Measurements from ENCODE around the gene TEX11. TPM values are rescaled to one million over a fixed set of nuclear protein-coding genes. Genes with fewer than 3 reads are reported as not detected.
"Not testable (repeated sequence)": the region's sequence is repeated elsewhere in the genome, so short reads cannot be mapped to it uniquely, and the experiment has no call there.

TEX11 gene
- polyA plus RNA-seq, 1 donor (not counting 4 experiments of a cell fraction or from before 2014, with no cell fraction given) = not detected

DNA sequence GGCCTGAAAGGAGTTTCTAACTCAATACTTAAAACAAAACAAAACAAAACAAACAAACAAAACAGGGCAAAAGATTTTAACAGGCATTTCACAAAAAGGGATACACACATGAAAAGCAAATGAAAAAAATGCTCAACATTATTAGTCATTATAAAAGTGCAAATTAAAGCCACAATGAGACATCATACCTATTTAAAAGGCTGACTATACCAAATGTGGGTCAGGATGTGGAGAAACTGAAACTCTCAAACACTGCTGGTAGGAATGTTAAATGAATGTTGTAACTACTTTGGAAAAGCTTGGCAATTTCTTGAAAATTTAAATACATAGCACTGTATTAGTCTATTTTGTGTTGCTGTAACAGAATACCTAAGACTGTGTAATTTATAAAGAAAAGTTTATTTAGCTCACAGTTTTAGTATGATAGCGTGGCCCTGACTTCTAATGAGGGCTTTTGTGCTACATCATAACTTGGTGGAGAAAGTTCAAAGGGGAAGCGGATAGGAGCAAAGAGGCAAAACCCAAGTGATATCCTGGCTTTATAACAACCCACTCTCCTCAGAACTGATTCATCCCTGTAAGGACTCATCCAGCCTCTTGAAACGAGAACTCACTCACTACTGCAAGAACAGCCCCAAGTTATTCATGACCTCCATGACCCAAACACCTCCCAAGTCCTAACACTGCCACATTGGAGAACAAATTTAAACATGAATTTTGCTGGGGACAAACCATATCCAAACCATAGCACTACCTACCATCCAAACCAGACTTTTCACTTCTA, 214.0 kb downstream of the TEX11 start:
- H2AFZ ChIP-seq (ENCODE audit: control insufficient read depth, low read length) = no peak overlapping the region
- no peak overlapping the region for H3K4me2 ChIP-seq (ENCODE audit: control insufficient read depth, extremely low read depth, insufficient read depth, low read depth, low read length)
- H3K27me3 ChIP-seq (ENCODE audit: control insufficient read depth, extremely low read depth, insufficient read depth, low read length) = no peaks in the 10 kb centered on the region
- no peaks in the 10 kb centered on the region for H4K20me1 ChIP-seq (ENCODE audit: control insufficient read depth, extremely low read depth, insufficient read depth, low read length)
- dilution Hi-C loops (cut with MboI; ENCODE audit: extremely low pct_ligation_motif_present, low sequenced_read_pairs) = no loop called here
- DNase-seq (ENCODE audit: low read depth, low spot score) (no peak), FAIRE-seq (no peak)
- H3K9me3 ChIP-seq (ENCODE audit: control insufficient read depth, low read depth, low read length) = no peaks in the 10 kb centered on the region
- H3K36me3 ChIP-seq (ENCODE audit: control insufficient read depth in 2 of 2, extremely low read depth in 1 of 2, insufficient read depth in 2 of 2, low read length in 2 of 2) = no peaks in the 10 kb centered on the region
- no peak overlapping the region for H3K4me3 ChIP-seq (ENCODE audit: control insufficient read depth in 2 of 3, extremely low read depth in 1 of 3, insufficient read depth in 2 of 3, low read depth in 1 of 3, low read length in 3 of 3)
- TF ChIP-seq EZH2 (IDR thresholded peaks at IDR 0.05; ENCODE audit: low read length) = no peak
- TF ChIP-seq, protein P1, sequence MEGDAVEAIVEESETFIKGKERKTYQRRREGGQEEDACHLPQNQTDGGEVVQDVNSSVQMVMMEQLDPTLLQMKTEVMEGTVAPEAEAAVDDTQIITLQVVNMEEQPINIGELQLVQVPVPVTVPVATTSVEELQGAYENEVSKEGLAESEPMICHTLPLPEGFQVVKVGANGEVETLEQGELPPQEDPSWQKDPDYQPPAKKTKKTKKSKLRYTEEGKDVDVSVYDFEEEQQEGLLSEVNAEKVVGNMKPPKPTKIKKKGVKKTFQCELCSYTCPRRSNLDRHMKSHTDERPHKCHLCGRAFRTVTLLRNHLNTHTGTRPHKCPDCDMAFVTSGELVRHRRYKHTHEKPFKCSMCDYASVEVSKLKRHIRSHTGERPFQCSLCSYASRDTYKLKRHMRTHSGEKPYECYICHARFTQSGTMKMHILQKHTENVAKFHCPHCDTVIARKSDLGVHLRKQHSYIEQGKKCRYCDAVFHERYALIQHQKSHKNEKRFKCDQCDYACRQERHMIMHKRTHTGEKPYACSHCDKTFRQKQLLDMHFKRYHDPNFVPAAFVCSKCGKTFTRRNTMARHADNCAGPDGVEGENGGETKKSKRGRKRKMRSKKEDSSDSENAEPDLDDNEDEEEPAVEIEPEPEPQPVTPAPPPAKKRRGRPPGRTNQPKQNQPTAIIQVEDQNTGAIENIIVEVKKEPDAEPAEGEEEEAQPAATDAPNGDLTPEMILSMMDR (optimal IDR thresholded peaks at IDR 0.05 in 1 of 3, IDR thresholded peaks at IDR 0.05 in 1 of 3, conservative IDR thresholded peaks at IDR 0.05 in 1 of 3; ENCODE audit: extremely low read depth in 1 of 3, insufficient read depth in 2 of 3, low read length in 3 of 3) = no peak
- no peaks in the 10 kb centered on the region for H3K4me1 ChIP-seq (ENCODE audit: control insufficient read depth, extremely low read depth, insufficient read depth, low read length)
- H3K9me1 ChIP-seq (ENCODE audit: control insufficient read depth, extremely low read depth, insufficient read depth, low read length) = no peaks in the 10 kb centered on the region
- H3K9ac ChIP-seq (ENCODE audit: control insufficient read depth, extremely low read depth, insufficient read depth, low read length) = no peak overlapping the region
- H3K27ac ChIP-seq (ENCODE audit: control insufficient read depth, insufficient read depth, low read length) = no peak overlapping the region
- no peaks in the 10 kb centered on the region for H3K79me2 ChIP-seq (ENCODE audit: control insufficient read depth, insufficient read depth, low read length)

DNA sequence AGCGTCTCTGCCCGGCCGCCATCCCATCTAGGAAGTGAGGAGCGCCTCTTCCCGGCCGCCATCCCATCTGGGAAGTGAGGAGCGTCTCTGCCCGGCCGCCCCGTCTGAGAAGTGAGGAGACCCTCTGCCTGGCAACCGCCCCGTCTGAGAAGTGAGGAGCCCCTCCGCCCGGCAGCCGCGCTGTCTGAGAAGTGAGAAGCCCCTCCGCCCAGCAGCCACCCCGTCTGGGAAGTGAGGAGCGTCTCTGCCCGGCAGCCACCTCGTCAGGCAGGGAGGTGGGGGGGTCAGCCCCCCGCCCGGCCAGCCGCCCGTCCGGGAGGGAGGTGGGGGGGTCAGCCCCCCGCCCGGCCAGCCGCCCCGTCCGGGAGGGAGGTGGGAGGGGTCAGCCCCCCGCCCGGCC, 229.1 kb downstream of the TEX11 start:
- not testable (repeated sequence) for DNase-seq (ENCODE audit: low read depth, low spot score); H3K9me3 ChIP-seq (ENCODE audit: control insufficient read depth, low read depth, low read length)

DNA sequence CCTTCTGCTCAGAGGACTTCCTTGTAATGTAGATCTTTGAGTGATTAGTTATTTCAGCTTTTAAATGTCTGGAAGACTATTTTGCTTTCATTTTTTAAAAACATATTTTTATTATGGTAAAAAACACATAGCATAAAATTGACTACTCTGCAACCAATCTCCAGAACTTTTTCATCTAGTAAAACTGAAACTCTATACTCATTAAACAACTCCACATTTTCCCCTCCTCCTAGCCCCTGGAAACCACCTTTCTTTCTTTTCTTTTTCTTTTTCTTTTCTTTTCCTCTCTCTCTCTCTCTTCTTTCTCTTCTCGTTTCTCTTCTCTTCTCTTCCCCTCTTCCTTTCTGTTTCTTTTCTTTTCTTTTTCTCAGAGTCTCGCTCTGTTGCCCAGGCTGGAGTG, 233.2 kb downstream of the TEX11 start:
- FAIRE-seq = no peak
- Histone ChIP-seq H3K79me2 (ENCODE audit: control insufficient read depth, insufficient read depth, low read length) (no peaks in the 10 kb centered on the region), H3K9ac (ENCODE audit: control insufficient read depth, extremely low read depth, insufficient read depth, low read length) (no peak overlapping the region), H3K36me3 (ENCODE audit: control insufficient read depth in 2 of 2, extremely low read depth in 1 of 2, insufficient read depth in 2 of 2, low read length in 2 of 2) (no peaks in the 10 kb centered on the region), H3K4me3 (ENCODE audit: control insufficient read depth in 2 of 3, extremely low read depth in 1 of 3, insufficient read depth in 2 of 3, low read depth in 1 of 3, low read length in 3 of 3) (no peak overlapping the region), H3K4me2 (ENCODE audit: control insufficient read depth, extremely low read depth, insufficient read depth, low read depth, low read length) (no peak overlapping the region), H3K27ac (ENCODE audit: control insufficient read depth, insufficient read depth, low read length) (no peak overlapping the region), H2AFZ (ENCODE audit: control insufficient read depth, low read length) (no peak overlapping the region), H3K9me3 (ENCODE audit: control insufficient read depth, low read depth, low read length) (no peaks in the 10 kb centered on the region), H3K27me3 (ENCODE audit: control insufficient read depth, extremely low read depth, insufficient read depth, low read length) (no peaks in the 10 kb centered on the region), H3K9me1 (ENCODE audit: control insufficient read depth, extremely low read depth, insufficient read depth, low read length) (no peaks in the 10 kb centered on the region), H3K4me1 (ENCODE audit: control insufficient read depth, extremely low read depth, insufficient read depth, low read length) (no peaks in the 10 kb centered on the region), H4K20me1 (ENCODE audit: control insufficient read depth, extremely low read depth, insufficient read depth, low read length) (no peaks in the 10 kb centered on the region)
- DNase-seq (ENCODE audit: low read depth, low spot score) = no peak
- dilution Hi-C loops (cut with MboI; ENCODE audit: extremely low pct_ligation_motif_present, low sequenced_read_pairs) = no loop called here
- no peak for TF ChIP-seq EZH2 (IDR thresholded peaks at IDR 0.05; ENCODE audit: low read length)
- TF ChIP-seq, protein P1 (optimal IDR thresholded peaks at IDR 0.05 in 1 of 3, IDR thresholded peaks at IDR 0.05 in 1 of 3, conservative IDR thresholded peaks at IDR 0.05 in 1 of 3; ENCODE audit: extremely low read depth in 1 of 3, insufficient read depth in 2 of 3, low read length in 3 of 3) = no peak

More for the DNA sequence above, 229.1 kb downstream of the TEX11 start:
- dilution Hi-C loops (cut with MboI; ENCODE audit: extremely low pct_ligation_motif_present, low sequenced_read_pairs); H3K9ac ChIP-seq (ENCODE audit: control insufficient read depth, extremely low read depth, insufficient read depth, low read length); H3K27me3 ChIP-seq (ENCODE audit: control insufficient read depth, extremely low read depth, insufficient read depth, low read length); H3K27ac ChIP-seq (ENCODE audit: control insufficient read depth, insufficient read depth, low read length); H3K4me1 ChIP-seq (ENCODE audit: control insufficient read depth, extremely low read depth, insufficient read depth, low read length); H3K9me1 ChIP-seq (ENCODE audit: control insufficient read depth, extremely low read depth, insufficient read depth, low read length); H3K4me2 ChIP-seq (ENCODE audit: control insufficient read depth, extremely low read depth, insufficient read depth, low read depth, low read length); H2AFZ ChIP-seq (ENCODE audit: control insufficient read depth, low read length); FAIRE-seq; H4K20me1 ChIP-seq (ENCODE audit: control insufficient read depth, extremely low read depth, insufficient read depth, low read length); H3K36me3 ChIP-seq (ENCODE audit: control insufficient read depth in 2 of 2, extremely low read depth in 1 of 2, insufficient read depth in 2 of 2, low read length in 2 of 2); H3K79me2 ChIP-seq (ENCODE audit: control insufficient read depth, insufficient read depth, low read length); H3K4me3 ChIP-seq (ENCODE audit: control insufficient read depth in 2 of 3, extremely low read depth in 1 of 3, insufficient read depth in 2 of 3, low read depth in 1 of 3, low read length in 3 of 3): not testable (repeated sequence)
